ENCODE data around the gene ASPM.
"Not testable (repeated sequence)": the region's sequence is repeated elsewhere in the genome, so short reads cannot be mapped to it uniquely, and the experiment has no call there.

The ASPM gene

GRCh38 chr1:197076585-197076984, 69.9 kb downstream of the ASPM start:
- DNase-seq (ENCODE audit: low read depth in 2 of 2) = no peak

DNA sequence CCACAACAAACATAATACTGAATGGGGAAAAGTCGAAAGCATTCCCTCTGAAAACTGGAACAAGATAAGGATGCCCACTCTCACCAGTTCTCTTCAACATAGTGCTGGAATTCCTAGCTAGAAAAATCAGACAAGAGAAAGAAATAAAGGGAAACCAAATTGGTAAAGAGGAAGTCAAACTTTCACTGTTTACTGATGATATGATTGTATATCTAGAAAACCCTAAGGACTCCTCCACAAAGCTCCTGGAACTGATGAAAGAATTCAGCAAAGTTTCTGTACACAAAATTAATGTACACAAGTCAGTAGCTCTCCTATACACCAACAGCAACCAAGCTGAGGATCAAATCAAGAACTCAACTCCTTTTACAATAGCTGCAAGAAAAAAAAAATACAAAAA, 72.5 kb downstream of the ASPM start:
- no peak for DNase-seq (ENCODE audit: low read depth in 2 of 2)

- DNase-seq (ENCODE audit: low read depth in 2 of 2) = no peak
Measured at GRCh38 chr1:197067457-197067818, 79.0 kb downstream of the ASPM start.

DNA sequence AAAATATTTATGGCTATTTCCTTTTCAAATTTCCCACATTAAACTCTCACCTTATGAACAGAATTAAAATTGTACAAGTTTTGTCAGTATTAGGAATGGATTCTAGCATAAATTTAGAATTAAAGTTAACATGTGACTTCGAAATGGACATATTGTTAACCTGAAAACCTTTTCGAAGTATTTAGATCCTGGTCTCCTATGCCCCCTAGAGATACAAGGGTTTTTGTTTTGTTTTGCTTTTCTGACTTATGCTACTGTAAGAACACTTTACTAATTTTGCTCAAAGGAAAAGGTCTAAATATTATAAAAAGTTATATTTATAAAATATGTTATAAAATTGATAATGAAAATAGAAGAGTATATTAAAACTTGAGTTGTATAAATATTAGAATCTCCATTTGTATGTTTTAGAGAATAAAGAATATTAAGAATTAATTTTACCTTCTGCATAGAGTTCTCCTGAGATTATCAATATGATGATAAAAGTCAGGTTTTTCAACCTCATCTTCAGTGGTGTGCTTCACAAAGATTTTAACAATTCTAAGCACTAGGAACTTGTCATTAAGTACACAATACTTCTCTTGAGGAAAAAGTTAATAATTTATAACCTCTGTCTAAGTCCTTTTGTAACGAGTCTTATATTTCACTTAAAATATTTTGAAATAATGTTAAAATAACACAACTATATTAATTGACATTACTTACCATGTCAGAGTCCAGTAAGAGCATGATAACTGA, 79.6 kb downstream of the ASPM start, which contains the start of gene F13B:
F13B (minus strand) TSS at position 542 of the 738 bp plus-strand sequence; CDS start at position 505, 37 bp downstream.
- no peak for DNase-seq (ENCODE audit: low read depth in 2 of 2)

DNA sequence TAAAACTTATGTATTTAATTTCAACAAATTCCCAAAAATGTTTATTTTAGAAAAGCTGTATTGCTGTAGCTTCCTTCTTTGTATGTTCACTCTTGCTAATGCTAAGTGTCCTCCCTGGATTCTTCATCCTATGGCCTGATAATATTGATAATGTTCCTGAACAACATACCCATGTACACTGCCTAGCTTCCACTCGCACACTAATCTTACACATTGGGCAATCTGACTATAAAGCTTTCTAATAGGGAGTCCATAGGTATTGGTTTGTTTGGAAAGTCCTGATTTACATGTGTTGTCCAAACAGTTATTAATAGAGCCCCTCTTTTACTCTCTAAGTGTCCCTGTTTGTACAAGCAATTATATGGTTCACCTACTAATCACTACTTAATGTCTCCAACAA, 80.2 kb downstream of the ASPM start:
- DNase-seq (ENCODE audit: low read depth in 2 of 2) = no peak

- DNase-seq (ENCODE audit: low read depth in 2 of 2) = no peak
Measured at GRCh38 chr1:197065559-197065958, 80.9 kb downstream of the ASPM start.

GRCh38 chr1:197063212-197063611, 83.3 kb downstream of the ASPM start:
- DNase-seq (ENCODE audit: low read depth in 2 of 2) = no peak

DNA sequence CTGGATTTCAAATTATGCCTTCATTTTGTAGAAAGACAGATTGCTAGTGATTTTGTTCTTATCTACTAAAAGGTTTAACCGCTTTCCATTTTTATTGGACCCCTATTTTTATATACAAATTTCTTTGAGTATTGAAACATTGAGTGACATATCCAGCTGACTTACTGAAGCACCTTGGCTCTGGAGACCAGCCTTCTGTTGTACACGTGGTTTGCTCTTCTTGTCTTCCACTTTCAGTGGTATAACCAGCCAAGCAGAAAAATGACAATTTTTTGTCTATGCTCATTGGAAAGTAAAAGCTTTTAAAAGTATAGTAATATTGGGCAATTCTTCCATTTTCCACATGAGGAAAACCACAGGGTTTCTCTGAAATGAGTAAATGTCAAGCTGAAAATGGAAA, 83.8 kb downstream of the ASPM start:
- no peak for DNase-seq (ENCODE audit: low read depth in 2 of 2)

DNA sequence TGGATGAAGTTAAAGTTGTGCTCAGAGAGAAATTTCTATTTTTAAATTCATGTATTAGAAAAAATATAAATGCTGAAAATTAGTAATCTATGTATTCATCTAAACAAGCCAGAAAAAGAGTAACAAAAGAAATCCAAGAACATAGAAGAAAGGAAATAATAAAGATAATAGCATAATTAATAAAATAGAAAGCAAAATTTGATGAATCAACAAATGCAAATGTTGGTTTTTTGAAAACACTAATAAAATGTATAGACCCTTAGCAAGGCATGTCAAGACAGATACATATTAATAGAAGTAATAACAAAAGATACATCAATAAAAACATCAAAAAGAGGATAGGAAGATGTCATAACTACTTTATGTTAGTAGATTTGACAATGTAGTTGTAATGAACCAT, 97.4 kb downstream of the ASPM start:
- DNase-seq (ENCODE audit: low read depth in 2 of 2) = no peak

DNA sequence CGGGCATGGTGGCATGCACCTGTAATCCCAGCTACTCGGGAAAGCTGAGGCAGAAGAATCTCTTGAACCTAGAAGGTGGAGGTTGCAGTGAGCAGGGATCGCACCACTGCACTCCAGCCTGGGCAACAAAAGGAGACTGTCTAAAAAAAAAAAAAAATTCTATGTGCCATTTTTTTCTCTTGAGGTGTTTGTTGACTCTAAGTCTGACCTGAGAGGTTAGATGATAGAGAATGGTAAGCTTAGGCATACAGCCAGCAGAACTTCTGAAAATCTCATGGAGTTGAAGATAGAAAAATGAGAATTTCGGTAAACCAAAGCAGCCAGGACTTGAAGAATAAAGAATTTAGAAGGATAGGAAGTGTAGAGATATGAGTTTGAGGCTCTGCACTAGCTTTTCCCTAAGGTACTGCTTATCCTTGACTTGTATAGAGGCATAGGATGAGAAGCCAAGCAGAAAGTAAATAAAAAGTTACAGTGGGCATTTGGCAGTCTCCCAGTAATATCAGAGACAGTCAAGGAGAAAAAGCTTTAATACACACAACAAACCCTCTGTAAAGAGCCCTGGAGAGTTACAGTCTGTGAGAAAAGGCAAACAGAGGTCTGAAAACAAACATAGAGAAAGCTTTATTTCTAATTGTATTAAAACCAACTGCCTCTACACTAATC, 103.7 kb downstream of the ASPM start:
- no peak for DNase-seq (ENCODE audit: low read depth in 2 of 2)

DNA sequence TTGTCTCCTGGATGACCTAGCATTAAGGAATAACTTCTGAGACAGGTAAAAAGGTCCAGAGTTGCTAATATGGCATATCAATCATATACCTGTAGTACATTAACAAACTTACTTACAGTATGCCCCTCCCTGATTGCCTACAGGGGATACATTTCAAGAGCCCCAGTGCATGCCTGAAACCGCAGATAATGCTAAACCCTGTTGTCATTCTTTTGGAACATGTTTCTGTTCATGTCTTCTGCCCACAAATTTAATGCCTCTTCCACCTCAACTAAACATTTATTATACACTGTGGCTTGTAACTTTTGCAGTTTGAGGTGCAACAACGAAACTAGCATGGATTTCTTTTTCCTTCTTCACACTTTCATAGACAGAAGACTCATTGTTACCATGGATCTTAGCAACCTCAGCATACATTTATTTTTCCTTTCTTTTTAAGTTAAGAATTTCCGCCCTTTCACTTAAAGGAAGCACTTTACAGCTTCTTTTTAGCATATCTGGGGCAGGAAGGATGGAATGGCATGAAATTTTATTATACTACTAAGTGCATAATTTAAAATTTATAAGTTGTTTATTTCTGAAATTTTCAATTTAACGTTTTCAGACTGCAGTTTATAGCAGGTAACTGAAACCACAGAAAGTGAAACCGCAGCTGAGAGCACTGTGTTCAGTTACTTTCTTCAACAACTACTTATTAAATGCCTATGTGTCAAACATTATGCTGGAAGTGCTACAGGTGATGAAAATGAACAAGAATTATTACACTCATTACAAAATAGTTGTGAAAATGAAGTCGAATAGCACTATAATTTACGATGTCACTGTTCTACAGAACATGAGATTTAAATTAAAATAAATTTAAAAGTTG, 104.7 kb downstream of the ASPM start:
- no peak for DNase-seq (ENCODE audit: low read depth in 2 of 2)

DNA sequence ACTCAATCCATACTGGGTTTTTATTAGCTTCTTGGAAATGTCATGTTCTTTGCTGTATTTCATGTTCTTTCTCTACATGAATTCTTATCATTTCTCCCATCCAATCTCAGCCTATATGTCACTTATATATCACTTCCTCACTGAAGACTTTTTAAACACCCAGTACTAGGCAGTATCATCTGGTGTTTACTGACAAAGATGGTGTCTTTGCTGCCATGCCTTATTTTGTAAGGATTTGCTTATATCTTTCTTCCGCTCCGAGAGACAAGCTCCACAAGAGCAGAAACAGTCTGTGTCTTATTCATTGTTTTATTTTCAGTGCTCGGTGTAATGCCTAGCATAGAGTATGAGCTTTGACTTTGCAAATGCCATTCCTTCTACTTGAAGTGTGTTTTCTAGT, 109.6 kb downstream of the ASPM start:
- no peak for DNase-seq (ENCODE audit: low read depth in 2 of 2)

GRCh38 chr1:197034631-197035339, 111.7 kb downstream of the ASPM start:
- DNase-seq (ENCODE audit: low read depth in 2 of 2) = not testable (repeated sequence)

Data from stimulated activated CD8-positive, alpha-beta memory T cell treated with anti-CD3 and anti-CD28 coated beads, Interleukin-7, amount 100 ng/mL, for 1 hour (primary cell).